GF-D8 (cell line): ENCODE measurements around the gene SORCS3.

Experiments
- DNase-seq: peaks from one replicate; lab custom pipeline; 2025; lab: John Stamatoyannopoulos, UW

SORCS3 gene

GRCh38 chr10:104922810-104923209 lies 281.7 kb downstream of the SORCS3 start:
- DNase-seq = no peak

- no peak for DNase-seq
Observed at GRCh38 chr10:104923501-104923900, 282.4 kb downstream of the SORCS3 start.

DNA sequence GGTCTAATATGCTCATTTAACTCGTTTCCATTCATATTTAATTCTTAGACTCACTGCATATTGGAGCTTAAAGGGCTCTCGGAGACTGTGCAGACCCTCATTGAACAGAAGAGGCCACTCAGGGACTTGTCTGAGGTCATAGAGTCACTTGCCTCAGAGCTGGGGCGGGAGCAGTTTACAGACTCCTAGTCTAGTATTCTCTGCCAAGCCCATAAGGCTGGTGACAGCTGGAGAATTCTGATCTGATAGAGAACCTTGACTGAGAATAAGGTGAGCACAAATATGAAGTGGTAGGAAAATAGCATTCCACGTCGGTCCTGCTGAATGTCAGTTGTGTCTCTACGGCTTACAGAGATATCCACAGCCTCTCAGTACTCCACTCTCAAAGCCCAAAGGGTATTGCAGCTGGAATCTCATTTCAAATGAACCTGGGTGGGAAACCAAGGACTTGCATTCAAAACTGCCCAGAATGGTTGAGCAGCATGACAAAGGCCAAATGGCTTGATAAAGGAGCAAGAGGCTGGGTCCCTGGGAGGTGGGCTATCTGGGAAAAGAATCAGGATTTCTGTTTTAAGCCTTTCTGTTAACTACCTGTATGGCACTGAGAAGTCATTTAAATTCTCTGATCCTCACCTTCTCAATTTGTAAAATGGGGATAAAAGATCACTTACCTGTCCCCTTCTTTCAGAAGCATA lies 283.2 kb downstream of the SORCS3 start:
- no peak for DNase-seq

- DNase-seq = no peak
Observed at GRCh38 chr10:104925232-104925851, 284.3 kb downstream of the SORCS3 start.

DNA sequence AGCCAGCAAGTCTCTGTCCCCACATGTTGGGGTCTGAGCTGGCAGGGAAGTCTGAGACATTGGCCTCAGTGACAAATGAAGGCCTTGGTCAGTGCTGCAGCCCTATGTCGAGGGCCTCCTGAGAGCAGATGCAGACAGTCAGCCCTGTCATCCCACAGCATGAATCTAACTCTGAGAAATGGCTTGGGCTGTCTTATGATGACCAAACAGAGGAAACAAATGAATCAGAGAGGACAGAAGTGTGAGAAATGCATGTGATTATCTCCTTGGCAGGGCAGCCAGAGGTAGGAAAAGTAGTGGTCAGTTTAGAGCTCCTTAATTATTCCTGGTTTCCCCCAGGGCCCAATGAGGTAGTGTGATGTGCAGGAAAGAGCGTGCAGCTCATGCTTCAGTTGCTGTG lies 287.6 kb downstream of the SORCS3 start:
- no peak for DNase-seq

GRCh38 chr10:104931612-104932134 lies 290.6 kb downstream of the SORCS3 start:
- no peak for DNase-seq

DNA sequence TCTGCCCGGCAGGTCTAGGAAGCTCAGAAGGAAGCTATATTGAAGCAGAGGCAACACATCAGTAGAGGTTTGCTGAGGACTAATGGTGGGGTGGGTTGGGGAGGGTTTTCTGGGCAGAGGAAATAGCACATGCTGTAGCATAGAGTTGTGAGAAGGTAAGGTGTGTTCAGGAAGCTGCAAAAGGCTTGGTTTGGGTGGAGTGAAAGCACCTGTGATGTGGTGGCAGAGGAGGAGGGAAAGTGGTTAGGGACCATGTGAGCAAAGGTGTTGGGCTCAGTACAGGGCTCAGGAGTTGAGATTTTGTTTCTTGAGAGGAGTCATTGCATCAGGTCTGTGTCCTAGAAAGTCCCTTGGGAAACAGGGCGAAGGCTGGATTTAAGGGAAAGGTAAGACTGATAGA lies 294.6 kb downstream of the SORCS3 start:
- no peak for DNase-seq

DNA sequence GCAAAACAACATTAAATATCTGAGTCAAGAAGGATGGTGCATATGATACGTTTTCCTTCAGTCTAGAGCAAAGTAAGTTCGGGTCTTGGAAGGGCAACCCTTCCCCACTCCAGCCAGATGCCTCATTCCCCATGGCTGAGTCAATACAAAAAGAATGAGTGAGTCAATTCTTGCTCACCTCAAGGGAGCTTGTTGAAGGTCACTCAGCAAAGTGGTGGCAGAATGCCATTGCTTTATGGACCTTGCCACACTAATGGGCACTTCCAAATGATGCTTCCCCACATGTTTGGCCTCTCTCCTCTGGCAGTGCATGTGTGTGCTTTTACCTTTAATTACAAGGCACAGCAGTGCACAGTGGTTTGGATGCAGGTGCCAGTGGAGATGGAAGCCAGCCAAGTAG lies 296.5 kb downstream of the SORCS3 start:
- DNase-seq = no peak

- DNase-seq = no peak
Observed at GRCh38 chr10:104938031-104938430, 296.9 kb downstream of the SORCS3 start.

- DNase-seq = no peak
Observed at GRCh38 chr10:104941662-104942061, 300.6 kb downstream of the SORCS3 start.

- no peak for DNase-seq
Observed at GRCh38 chr10:104947314-104947713, 306.2 kb downstream of the SORCS3 start.

GRCh38 chr10:104957178-104957841 lies 316.2 kb downstream of the SORCS3 start:
- DNase-seq = no peak

- DNase-seq = no peak
Observed at GRCh38 chr10:104966563-104967297, 325.6 kb downstream of the SORCS3 start.

DNA sequence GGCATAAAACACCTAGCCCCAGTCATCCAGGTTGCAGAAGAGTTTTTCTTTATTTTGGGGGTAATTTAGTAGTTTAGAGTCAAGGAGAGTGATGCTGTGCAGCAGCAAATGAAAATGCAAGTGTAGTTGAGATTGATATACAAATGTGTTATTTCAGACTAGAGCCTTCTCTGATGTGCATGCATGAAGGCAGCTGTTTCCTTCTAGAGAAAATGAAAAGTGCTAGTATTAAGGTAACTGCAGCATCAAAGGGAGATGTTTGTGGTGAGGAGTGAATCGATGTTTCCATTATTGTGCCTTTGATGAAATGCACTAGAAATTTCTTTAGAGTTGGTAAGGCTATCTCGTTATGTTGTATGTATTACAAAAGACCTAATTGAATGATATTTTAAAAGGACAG lies 339.3 kb downstream of the SORCS3 start:
- DNase-seq = no peak

DNA sequence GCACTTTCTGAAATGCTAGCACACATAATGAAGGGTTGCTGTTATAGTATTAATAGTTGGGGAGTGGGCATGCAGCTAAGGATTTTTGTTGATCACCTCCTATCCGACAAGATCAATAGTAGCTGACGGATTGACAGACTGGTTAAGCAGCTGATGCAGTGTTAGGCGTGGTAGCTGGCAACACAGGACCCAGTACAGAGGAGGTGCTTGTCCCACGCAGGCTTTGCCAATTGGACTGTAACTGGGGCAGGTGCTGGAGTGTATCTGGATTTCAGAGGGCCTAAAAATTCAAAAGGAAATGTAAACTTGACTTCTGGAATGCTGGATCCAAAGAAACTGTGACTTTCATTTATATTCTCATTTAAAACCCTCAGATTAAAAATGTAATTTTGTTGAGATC lies 340.9 kb downstream of the SORCS3 start:
- no peak for DNase-seq

DNA sequence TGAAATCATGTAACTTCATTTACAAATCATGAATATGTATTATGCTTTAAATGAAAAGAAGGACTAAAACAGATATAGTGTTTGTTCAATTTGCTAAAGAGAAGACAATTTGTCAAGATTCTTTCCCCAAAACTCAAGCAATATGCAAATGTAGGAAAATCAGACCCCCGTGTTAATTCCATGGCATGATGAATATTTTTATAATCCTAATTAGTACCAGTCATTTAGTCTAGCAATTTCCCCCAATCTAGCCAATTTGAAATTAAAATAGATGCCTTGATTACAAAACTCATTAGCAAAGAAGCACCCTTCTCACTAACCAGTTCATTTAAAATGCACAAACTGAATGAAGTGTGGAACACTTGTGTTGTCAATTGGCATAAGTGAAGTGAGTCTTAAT lies 347.6 kb downstream of the SORCS3 start:
- DNase-seq = no peak

GRCh38 chr10:104989880-104990279 lies 348.8 kb downstream of the SORCS3 start:
- DNase-seq = no peak

GRCh38 chr10:104993085-104993484 lies 352.0 kb downstream of the SORCS3 start:
- DNase-seq = no peak

- DNase-seq = no peak
Observed at GRCh38 chr10:105001269-105001668, 360.2 kb downstream of the SORCS3 start.

- DNase-seq = no peak
Observed at GRCh38 chr10:105010411-105011121, 369.5 kb downstream of the SORCS3 start.

DNA sequence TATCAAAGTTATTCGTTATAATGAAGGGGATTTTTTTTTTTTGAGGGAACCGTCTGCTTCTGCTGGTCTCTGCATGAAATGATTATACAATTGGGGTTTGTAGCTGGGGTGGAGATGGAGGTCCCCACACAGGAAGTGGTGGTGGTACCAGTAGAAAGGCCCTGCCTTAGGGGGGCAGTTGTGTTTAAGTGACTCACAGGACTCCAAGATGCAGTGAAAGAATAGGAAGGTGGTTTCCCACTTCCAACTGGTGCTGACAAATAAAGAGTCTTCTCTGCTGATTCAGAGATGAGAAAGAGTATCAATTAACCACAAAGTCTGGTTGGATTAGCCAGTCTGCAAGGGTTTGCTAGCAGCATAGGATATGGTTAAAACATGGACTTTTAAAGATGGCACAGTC lies 376.0 kb downstream of the SORCS3 start:
- DNase-seq = no peak

DNA sequence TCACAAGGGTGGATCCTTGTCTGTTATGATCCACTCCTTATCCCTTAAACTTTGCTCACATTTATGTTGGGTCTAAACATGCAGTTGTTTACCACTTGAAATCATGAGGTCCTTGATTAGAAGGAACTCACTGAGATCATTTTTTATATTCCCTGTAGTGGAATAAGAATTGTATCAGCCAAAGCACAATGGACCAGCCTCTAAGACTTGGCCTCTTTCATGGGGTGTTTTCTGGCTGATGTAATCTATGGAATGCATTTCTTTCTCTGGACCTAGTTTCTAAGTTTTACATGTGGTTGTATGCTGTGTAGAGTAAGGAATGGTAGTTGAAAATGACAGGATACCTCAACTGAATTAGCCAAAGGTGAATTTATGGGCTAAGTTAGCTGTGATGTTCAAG lies 376.6 kb downstream of the SORCS3 start:
- DNase-seq = no peak
